GM12892 (cell line): ENCODE measurements around the gene GABPB1.

Source experiments
- POLR2A ChIP-seq: IDR thresholded peaks from 2 replicates; pipeline ENCODE4 v1.6.1; 2011; ENCODE audit warnings: low read depth, low read length, control low read depth
- POLR2AphosphoS5 ChIP-seq: IDR thresholded peaks from 2 replicates; pipeline ENCODE4 v1.6.1; 2011; ENCODE audit warnings: low read depth, low read length, control low read depth
- TAF1 ChIP-seq: IDR thresholded peaks from 2 replicates; pipeline ENCODE4 v1.6.1; 2011; ENCODE audit warnings: low read depth, mild to moderate bottlenecking, control low read depth, low read length, borderline replicate concordance

DNA sequence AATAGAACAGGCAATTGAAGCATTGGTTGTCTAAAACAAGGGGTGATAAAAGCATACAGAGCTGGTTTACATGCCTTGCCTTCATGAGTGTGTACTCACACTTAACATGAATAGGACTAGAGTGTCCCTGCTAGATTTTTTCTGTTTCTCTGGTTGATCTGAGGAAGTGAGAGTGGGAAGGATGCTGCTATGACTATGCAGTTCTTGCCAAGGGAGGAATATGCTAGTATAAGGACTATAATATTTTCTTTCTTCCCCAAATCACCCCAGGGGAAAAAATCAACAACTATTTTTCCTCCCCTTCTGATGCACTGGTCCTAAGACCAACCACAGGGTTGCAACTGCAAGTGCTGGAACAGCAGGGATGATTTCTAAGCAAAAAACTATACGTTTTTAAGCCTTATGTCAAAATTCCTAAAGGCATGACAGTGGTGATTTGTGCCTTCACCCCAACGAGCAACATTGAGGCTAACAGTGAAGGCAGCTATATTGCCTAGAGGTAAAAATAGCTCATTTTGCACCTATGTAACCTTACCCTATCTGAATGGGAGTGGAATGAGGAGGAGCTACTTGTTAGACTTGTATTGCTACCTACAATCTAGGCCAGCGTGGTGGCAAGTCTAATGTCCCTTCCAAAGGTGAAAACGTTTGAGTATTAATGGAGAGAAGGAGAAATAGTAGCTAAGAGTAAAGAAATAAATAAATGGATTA is 35.7 kb upstream of the GABPB1 start:
- no peak for TF ChIP-seq POLR2A
- no peak for TF ChIP-seq POLR2AphosphoS5
- TF ChIP-seq TAF1 = no peak
